Measurements from ENCODE around the gene CCDC28A.
"Not testable (repeated sequence)": the region's sequence is repeated elsewhere in the genome, so short reads cannot be mapped to it uniquely, and the experiment has no call there.

CCDC28A gene

GRCh38 chr6:138773177-138774091 is at the start of gene CCDC28A:
Gene CCDC28A (plus strand): TSS chr6:138773769. CDS start chr6:138776121, 2,352 bp downstream.
- peak; percentile 97 for DNase-seq (ENCODE audit: low read depth)
- H3K4me3 ChIP-seq (ENCODE audit: low read depth, low read length) = peak within 1 kb of the TSS; percentile 96
- peak; percentile 71 for TF ChIP-seq POLR2A (IDR thresholded peaks at IDR 0.05; ENCODE audit: extremely low read depth, insufficient read length)
- no peak for TF ChIP-seq MYC (IDR thresholded peaks at IDR 0.05; ENCODE audit: low read depth, low read length)
- peak; percentile 78 for TF ChIP-seq MAX (IDR thresholded peaks at IDR 0.05; ENCODE audit: low read depth, low read length)

- no peak overlapping the region for H3K4me3 ChIP-seq (ENCODE audit: low read depth, low read length)
- DNase-seq (ENCODE audit: low read depth) = peak; percentile 34
- no peak for TF ChIP-seq MAX (IDR thresholded peaks at IDR 0.05; ENCODE audit: low read depth, low read length)
- no peak for TF ChIP-seq MYC (IDR thresholded peaks at IDR 0.05; ENCODE audit: low read depth, low read length)
- TF ChIP-seq CTCF (IDR thresholded peaks at IDR 0.05; ENCODE audit: low read depth, low read length) = no peak
- no peak for TF ChIP-seq POLR2A (IDR thresholded peaks at IDR 0.05; ENCODE audit: extremely low read depth, insufficient read length)
Measured at GRCh38 chr6:138724015-138724414, 49.6 kb upstream of the CCDC28A start.

- no peak overlapping the region for H3K4me3 ChIP-seq (ENCODE audit: low read depth, low read length)
- TF ChIP-seq POLR2A (IDR thresholded peaks at IDR 0.05; ENCODE audit: extremely low read depth, insufficient read length) (no peak), MAX (IDR thresholded peaks at IDR 0.05; ENCODE audit: low read depth, low read length) (no peak), CTCF (IDR thresholded peaks at IDR 0.05; ENCODE audit: low read depth, low read length) (no peak), MYC (IDR thresholded peaks at IDR 0.05; ENCODE audit: low read depth, low read length) (no peak)
- peak; percentile 17 for DNase-seq (ENCODE audit: low read depth)
Measured at GRCh38 chr6:138726066-138726756, 47.4 kb upstream of the CCDC28A start.

GRCh38 chr6:138726757-138727097 is 46.8 kb upstream of the CCDC28A start:
- H3K4me3 ChIP-seq (ENCODE audit: low read depth, low read length) = no peak overlapping the region
- TF ChIP-seq POLR2A (IDR thresholded peaks at IDR 0.05; ENCODE audit: extremely low read depth, insufficient read length) = no peak
- TF ChIP-seq MAX (IDR thresholded peaks at IDR 0.05; ENCODE audit: low read depth, low read length) = no peak
- no peak for TF ChIP-seq CTCF (IDR thresholded peaks at IDR 0.05; ENCODE audit: low read depth, low read length)
- TF ChIP-seq MYC (IDR thresholded peaks at IDR 0.05; ENCODE audit: low read depth, low read length) = no peak
- DNase-seq (ENCODE audit: low read depth) = no peak

- H3K4me3 ChIP-seq (ENCODE audit: low read depth, low read length) = no peak overlapping the region
- no peak for DNase-seq (ENCODE audit: low read depth)
- TF ChIP-seq CTCF (IDR thresholded peaks at IDR 0.05; ENCODE audit: low read depth, low read length) (no peak), MYC (IDR thresholded peaks at IDR 0.05; ENCODE audit: low read depth, low read length) (no peak), POLR2A (IDR thresholded peaks at IDR 0.05; ENCODE audit: extremely low read depth, insufficient read length) (no peak), MAX (IDR thresholded peaks at IDR 0.05; ENCODE audit: low read depth, low read length) (no peak)
Measured at GRCh38 chr6:138727182-138727581, 46.4 kb upstream of the CCDC28A start.

- DNase-seq (ENCODE audit: low read depth) = peak; percentile 49
- TF ChIP-seq CTCF (IDR thresholded peaks at IDR 0.05; ENCODE audit: low read depth, low read length) = no peak
- TF ChIP-seq POLR2A (IDR thresholded peaks at IDR 0.05; ENCODE audit: extremely low read depth, insufficient read length) = no peak
- TF ChIP-seq MAX (IDR thresholded peaks at IDR 0.05; ENCODE audit: low read depth, low read length) = no peak
- no peak for TF ChIP-seq MYC (IDR thresholded peaks at IDR 0.05; ENCODE audit: low read depth, low read length)
- H3K4me3 ChIP-seq (ENCODE audit: low read depth, low read length) = no peak overlapping the region
Measured at GRCh38 chr6:138728662-138729061, 44.9 kb upstream of the CCDC28A start.

- not testable (repeated sequence) for DNase-seq (ENCODE audit: low read depth); H3K4me3 ChIP-seq (ENCODE audit: low read depth, low read length)
Measured at GRCh38 chr6:138730037-138730436, 43.5 kb upstream of the CCDC28A start.

Measured in NB4 (cell line).